Measurements from ENCODE around the gene CFAP65. TPM values are rescaled to one million over a fixed set of nuclear protein-coding genes. Genes with fewer than 3 reads are reported as not detected.

CFAP65 gene
- total RNA-seq, 1 experiment from 2014 or later, result 0.52 TPM

DNA sequence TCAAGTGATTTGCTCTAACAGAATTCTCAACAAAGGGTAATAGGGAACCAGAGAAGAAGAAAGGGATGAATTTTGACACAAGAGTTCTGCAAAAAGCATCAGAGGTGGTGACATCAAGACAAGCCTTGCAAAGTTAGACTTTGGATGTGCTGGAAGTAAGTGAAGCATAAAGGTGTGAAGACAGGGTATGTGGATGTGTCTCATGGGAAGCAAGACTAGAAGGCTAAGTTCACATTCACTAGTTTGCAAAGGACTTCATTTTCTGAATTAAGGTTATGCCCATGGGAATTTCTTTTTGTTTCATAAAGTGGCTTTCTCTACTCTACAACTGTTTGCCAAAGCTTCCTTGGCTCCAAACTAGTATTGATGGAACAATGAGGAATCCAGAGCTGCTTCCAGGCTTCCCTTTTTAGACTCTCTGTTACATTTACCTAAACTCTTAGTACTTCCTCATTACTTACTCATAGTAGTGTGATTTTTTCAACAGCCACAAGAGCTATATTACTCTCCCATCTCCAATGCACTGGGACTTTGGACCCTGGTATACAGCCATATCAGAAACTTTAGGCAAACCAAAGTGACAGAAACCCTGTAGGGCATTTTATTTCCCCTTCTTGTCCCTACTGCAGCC lies 40.5 kb upstream of the CFAP65 start:
- RAD21 ChIA-PET (ENCODE audit: low non-redundant PET in 1 of 2, low total read pairs in 2 of 2, uncharacterized antibody in 2 of 2, unreplicated experiment in 2 of 2), result no interaction called here
- DNase-seq (ENCODE audit: low read depth, low spot score), result no peak

More for the DNA sequence above, 40.5 kb upstream of the CFAP65 start:
- no peaks in the 10 kb centered on the region for H3K79me2 ChIP-seq (ENCODE audit: insufficient read depth, low read length)
- ChIA-PET POLR2A (no interaction called here), CTCF (interaction anchor here (1.4 to 1.8 kb wide), 2 partner anchors 10 to 79 kb away, joined by 3 to 14 read pairs; no protein-coding TSS in a partner anchor)
- no peak overlapping the region for H3K9ac ChIP-seq (ENCODE audit: low read length)
- no peak overlapping the region for H3K4me3 ChIP-seq (replicated peaks in 1 of 2; ENCODE audit: low read depth in 1 of 2, low read length in 2 of 2)
- ATAC-seq, result no peak
- no peaks in the 10 kb centered on the region for H4K20me1 ChIP-seq (ENCODE audit: insufficient read depth)
- no TSS peak for BruUV-seq (replicated peaks)
- H3K36me3 ChIP-seq (ENCODE audit: control insufficient read depth in 1 of 2, insufficient read depth in 2 of 2, low read length in 2 of 2), result no peaks in the 10 kb centered on the region; a peak in 1 of 4 replicates
- H3K9me3 ChIP-seq (ENCODE audit: control insufficient read depth in 1 of 2, insufficient read depth in 1 of 2, low read depth in 1 of 2, low read length in 2 of 2), result no peaks in the 10 kb centered on the region
- TF ChIP-seq, protein P1, sequence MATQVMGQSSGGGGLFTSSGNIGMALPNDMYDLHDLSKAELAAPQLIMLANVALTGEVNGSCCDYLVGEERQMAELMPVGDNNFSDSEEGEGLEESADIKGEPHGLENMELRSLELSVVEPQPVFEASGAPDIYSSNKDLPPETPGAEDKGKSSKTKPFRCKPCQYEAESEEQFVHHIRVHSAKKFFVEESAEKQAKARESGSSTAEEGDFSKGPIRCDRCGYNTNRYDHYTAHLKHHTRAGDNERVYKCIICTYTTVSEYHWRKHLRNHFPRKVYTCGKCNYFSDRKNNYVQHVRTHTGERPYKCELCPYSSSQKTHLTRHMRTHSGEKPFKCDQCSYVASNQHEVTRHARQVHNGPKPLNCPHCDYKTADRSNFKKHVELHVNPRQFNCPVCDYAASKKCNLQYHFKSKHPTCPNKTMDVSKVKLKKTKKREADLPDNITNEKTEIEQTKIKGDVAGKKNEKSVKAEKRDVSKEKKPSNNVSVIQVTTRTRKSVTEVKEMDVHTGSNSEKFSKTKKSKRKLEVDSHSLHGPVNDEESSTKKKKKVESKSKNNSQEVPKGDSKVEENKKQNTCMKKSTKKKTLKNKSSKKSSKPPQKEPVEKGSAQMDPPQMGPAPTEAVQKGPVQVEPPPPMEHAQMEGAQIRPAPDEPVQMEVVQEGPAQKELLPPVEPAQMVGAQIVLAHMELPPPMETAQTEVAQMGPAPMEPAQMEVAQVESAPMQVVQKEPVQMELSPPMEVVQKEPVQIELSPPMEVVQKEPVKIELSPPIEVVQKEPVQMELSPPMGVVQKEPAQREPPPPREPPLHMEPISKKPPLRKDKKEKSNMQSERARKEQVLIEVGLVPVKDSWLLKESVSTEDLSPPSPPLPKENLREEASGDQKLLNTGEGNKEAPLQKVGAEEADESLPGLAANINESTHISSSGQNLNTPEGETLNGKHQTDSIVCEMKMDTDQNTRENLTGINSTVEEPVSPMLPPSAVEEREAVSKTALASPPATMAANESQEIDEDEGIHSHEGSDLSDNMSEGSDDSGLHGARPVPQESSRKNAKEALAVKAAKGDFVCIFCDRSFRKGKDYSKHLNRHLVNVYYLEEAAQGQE (IDR thresholded peaks at IDR 0.05; ENCODE audit: low read depth), result no peak
- no peak for TF ChIP-seq EZH2phosphoT487 (IDR thresholded peaks at IDR 0.05; ENCODE audit: borderline replicate concordance)
- no peak for TF ChIP-seq CBX3 (IDR thresholded peaks at IDR 0.05; ENCODE audit: low read depth)
- no peak for TF ChIP-seq RAD21 (IDR thresholded peaks at IDR 0.05; ENCODE audit: low read depth)
- TF ChIP-seq ELF1 (IDR thresholded peaks at IDR 0.05; ENCODE audit: borderline replicate concordance, low read depth), result no peak
- TF ChIP-seq POLR2AphosphoS5 (IDR thresholded peaks at IDR 0.05; ENCODE audit: low read depth, low read length), result no peak
- TF ChIP-seq, protein P2, sequence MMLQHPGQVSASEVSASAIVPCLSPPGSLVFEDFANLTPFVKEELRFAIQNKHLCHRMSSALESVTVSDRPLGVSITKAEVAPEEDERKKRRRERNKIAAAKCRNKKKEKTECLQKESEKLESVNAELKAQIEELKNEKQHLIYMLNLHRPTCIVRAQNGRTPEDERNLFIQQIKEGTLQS (IDR thresholded peaks at IDR 0.05), result no peak
- no peak for TF ChIP-seq JUND (IDR thresholded peaks at IDR 0.05)
- TF ChIP-seq YY1 (IDR thresholded peaks at IDR 0.05; ENCODE audit: extremely low read depth, insufficient replicate concordance, low read depth, low read length), result no peak
- no peak overlapping the region for H3K27ac ChIP-seq (ENCODE audit: low read depth, low read length)
- intact Hi-C loops (cut with micrococcal nuclease), result no loop called here
- H3K4me2 ChIP-seq (ENCODE audit: low read length), result no peak overlapping the region
- H3K27me3 ChIP-seq (ENCODE audit: insufficient read depth, low read length), result no peaks in the 10 kb centered on the region
- no peaks in the 10 kb centered on the region for H3K9me2 ChIP-seq (ENCODE audit: insufficient read depth)
- H3K4me1 ChIP-seq (ENCODE audit: control insufficient read depth in 1 of 2, insufficient read depth in 2 of 2, low read length in 2 of 2), result no peaks in the 10 kb centered on the region
- H2AFZ ChIP-seq (ENCODE audit: low read depth, low read length, poor library complexity, severe bottlenecking), result no peak overlapping the region
